H9 (cell line): ENCODE data around the gene PARP9. TPM values are rescaled to one million over a fixed set of nuclear protein-coding genes. Genes with fewer than 3 reads are reported as not detected.

Experiments used
- DNase-seq: peaks from one replicate; pipeline ENCODE4 v3.0.0-alpha.2; 2017
- H2AFZ ChIP-seq: one replicate; pipeline ENCODE4 v1.6.1; 2013; ENCODE audit warnings: mild to moderate bottlenecking, low read length, control low read depth, moderate library complexity
- H2AK5ac ChIP-seq: 2 replicates; pipeline ENCODE4 v1.6.1; 2013; ENCODE audit warnings: low read length, control low read depth, mixed read lengths; ENCODE audit not compliant: insufficient read length
- H2BK120ac ChIP-seq: one replicate; pipeline ENCODE4 v1.6.1; 2013; ENCODE audit warnings: low read depth, mild to moderate bottlenecking, low read length, control low read depth, inconsistent platforms; ENCODE audit not compliant: poor library complexity, severe bottlenecking
- H2BK12ac ChIP-seq: 2 replicates; pipeline ENCODE4 v1.6.1; 2013; ENCODE audit warnings: low read length, control low read depth, mixed read lengths, low read depth; ENCODE audit not compliant: insufficient read length
- H2BK15ac ChIP-seq: 2 replicates; pipeline ENCODE4 v1.6.1; 2013; ENCODE audit warnings: low read depth, low read length, control low read depth
- H2BK20ac ChIP-seq: one replicate; pipeline ENCODE4 v1.6.1; 2013; ENCODE audit warnings: low read depth, mild to moderate bottlenecking, low read length, control low read depth, inconsistent platforms; ENCODE audit not compliant: poor library complexity, severe bottlenecking
- H2BK5ac ChIP-seq: 2 replicates; pipeline ENCODE4 v1.6.1; 2013; ENCODE audit warnings: low read length, control low read depth, mixed read lengths; ENCODE audit not compliant: insufficient read length
- H3K14ac ChIP-seq: 2 replicates; pipeline ENCODE4 v1.6.1; 2013; ENCODE audit warnings: low read length, control low read depth; ENCODE audit not compliant: insufficient read depth
- H3K18ac ChIP-seq: 2 replicates; pipeline ENCODE4 v1.6.1; 2013; ENCODE audit warnings: low read depth, mild to moderate bottlenecking, mixed read lengths, low read length, control low read depth; ENCODE audit not compliant: insufficient read length
- H3K23ac ChIP-seq: 2 replicates; pipeline ENCODE4 v1.6.1; 2013; ENCODE audit warnings: low read length, control low read depth, mixed read lengths, low read depth; ENCODE audit not compliant: insufficient read length
- H3K23me2 ChIP-seq: 2 replicates; pipeline ENCODE4 v1.6.1; 2013; ENCODE audit warnings: low read depth, mild to moderate bottlenecking, mixed read lengths, low read length, control low read depth; ENCODE audit not compliant: insufficient read length, poor library complexity, severe bottlenecking
- H3K27ac ChIP-seq: 2 replicates; pipeline ENCODE4 v1.5.1; 2013; ENCODE audit warnings: low read length, control low read depth, mixed read lengths, low read depth; ENCODE audit not compliant: insufficient read length
- H3K27me3 ChIP-seq: 2 replicates; pipeline ENCODE4 v1.6.1; 2013; ENCODE audit warnings: low read length, control low read depth, inconsistent platforms; ENCODE audit not compliant: insufficient read depth
- H3K4ac ChIP-seq: 2 replicates; pipeline ENCODE4 v1.6.1; 2013; ENCODE audit warnings: low read depth, mild to moderate bottlenecking, control low read depth, inconsistent platforms, low read length, moderate library complexity
- H3K4me1 ChIP-seq: 2 replicates; pipeline ENCODE4 v1.6.1; 2013; ENCODE audit warnings: low read length, control low read depth, inconsistent platforms; ENCODE audit not compliant: insufficient read depth
- H3K4me2 ChIP-seq: 2 replicates; pipeline ENCODE4 v1.6.1; 2013; ENCODE audit warnings: low read length, control low read depth, mixed read lengths; ENCODE audit not compliant: insufficient read length, insufficient read depth
- H3K56ac ChIP-seq: 2 replicates; pipeline ENCODE4 v1.6.1; 2013; ENCODE audit warnings: low read depth, mild to moderate bottlenecking, mixed read lengths, low read length, control low read depth; ENCODE audit not compliant: insufficient read length
- H3K79me1 ChIP-seq: 2 replicates; pipeline ENCODE4 v1.6.1; 2013; ENCODE audit warnings: low read depth, mild to moderate bottlenecking, moderate library complexity, low read length, control low read depth, inconsistent platforms; ENCODE audit not compliant: insufficient read depth, poor library complexity, severe bottlenecking
- H3K79me2 ChIP-seq: 2 replicates; pipeline ENCODE4 v1.6.1; 2013; ENCODE audit warnings: low read length, control low read depth, inconsistent platforms; ENCODE audit not compliant: insufficient read depth
- H3K9ac ChIP-seq: 2 replicates; pipeline ENCODE4 v1.6.1; 2013; ENCODE audit warnings: low read length, control low read depth, mixed read lengths; ENCODE audit not compliant: insufficient read length; ENCODE audit errors: extremely low read depth
- H3K9me3 ChIP-seq: one replicate; pipeline ENCODE4 v1.6.1; 2013; ENCODE audit warnings: low read depth, low read length, inconsistent platforms; ENCODE audit not compliant: control insufficient read depth
- H3T11ph ChIP-seq: one replicate; pipeline ENCODE4 v1.6.1; 2013; ENCODE audit warnings: mild to moderate bottlenecking, low read length, control low read depth, inconsistent platforms
- H4K20me1 ChIP-seq: one replicate; pipeline ENCODE4 v1.6.1; 2013; ENCODE audit not compliant: control insufficient read depth, insufficient read length, insufficient read depth
- H4K5ac ChIP-seq: 2 replicates; pipeline ENCODE4 v1.6.1; 2013; ENCODE audit warnings: low read depth, mild to moderate bottlenecking, mixed read lengths, low read length, control low read depth; ENCODE audit not compliant: insufficient read length
- H4K8ac ChIP-seq: replicated peaks from 2 replicates; pipeline ENCODE4 v1.6.1; 2013; ENCODE audit warnings: low read length, control low read depth, mixed read lengths, low read depth; ENCODE audit not compliant: insufficient read length
- H4K91ac ChIP-seq: 2 replicates; pipeline ENCODE4 v1.6.1; 2013; ENCODE audit warnings: low read depth, mild to moderate bottlenecking, moderate library complexity, mixed read lengths, low read length, control low read depth; ENCODE audit not compliant: insufficient read length
- H3K27ac Mint-ChIP-seq, 3 experiments: 2 replicates in 2 of 3; 3 replicates in 1 of 3; pipeline ENCODE4 v1.8.0; 2020 to 2021; ENCODE audit warnings: mixed read lengths in 3 of 3, mild to moderate bottlenecking in 1 of 3, moderate library complexity in 1 of 3
- H3K27me3 Mint-ChIP-seq: 2 replicates; pipeline ENCODE4 v1.8.0; 2021; ENCODE audit warnings: low read depth, mild to moderate bottlenecking, moderate library complexity, mixed read lengths
- H3K36me3 Mint-ChIP-seq, 3 experiments: 2 replicates in 2 of 3; 3 replicates in 1 of 3; pipeline ENCODE4 v1.8.0; 2020 to 2021; ENCODE audit warnings: low read depth in 3 of 3, mixed read lengths in 3 of 3; ENCODE audit not compliant: insufficient read depth in 1 of 3
- H3K4me1 Mint-ChIP-seq, 2 experiments: 2 replicates each; pipeline ENCODE4 v1.8.0; 2020; ENCODE audit warnings: mixed read lengths in 2 of 2
- H3K4me3 Mint-ChIP-seq, 2 experiments: 2 replicates in 1 of 2; 3 replicates in 1 of 2; pipeline ENCODE4 v1.8.0; 2020 to 2021; ENCODE audit warnings: mild to moderate bottlenecking in 2 of 2, mixed read lengths in 2 of 2, moderate library complexity in 1 of 2
- H3K9me3 Mint-ChIP-seq, 2 experiments: 2 replicates in 1 of 2; 3 replicates in 1 of 2; pipeline ENCODE4 v1.8.0; 2020; ENCODE audit warnings: mild to moderate bottlenecking in 2 of 2, mixed read lengths in 2 of 2, moderate library complexity in 1 of 2
- WGBS: extraction: QIAGEN DNeasy Blood & Tissue Kit; methylation state at CpG from one replicate; pipeline ENCODE4 v1.1.7; 2013; ENCODE audit warnings: missing lambda C conversion rate, low lambda C conversion rate, mixed read lengths; ENCODE audit not compliant: insufficient read length; ENCODE audit errors: extremely low coverage; 5-methylcytosine and 5-hydroxymethylcytosine counted together
- total RNA-seq: library from RNA; stranded (reverse); gene quantifications from 2 replicates; pipeline ENCODE4 v1.2.1, GENCODE V29; 2021
- TF ChIP-seq, protein P1 (sequence below): fragments of 200-600 bp; sonication (generic); conservative IDR thresholded peaks from 3 replicates; pipeline ENCODE4 v1.8.0; 2021; ENCODE audit warnings: antibody characterized with exemption, mild to moderate bottlenecking

The PARP9 gene
- total RNA-seq, 1 experiment from 2014 or later, result 3.4 TPM

GRCh38 chr3:122535964-122536631, 28.0 kb downstream of the PARP9 start:
- H3K36me3 Mint-ChIP-seq, result no peaks in the 10 kb centered on the region; a peak in 1 of 7 replicates
- Histone ChIP-seq H3K23ac (no peak overlapping the region), H4K20me1 (no peaks in the 10 kb centered on the region), H4K91ac (no peak overlapping the region), H3K27me3 (no peaks in the 10 kb centered on the region), H2AK5ac (no peak overlapping the region), H2BK5ac (no peak overlapping the region), H3K9ac (no peak overlapping the region), H2BK12ac (no peak overlapping the region), H3K4me2 (no peak overlapping the region), H3K4ac (no peak overlapping the region), H3K23me2 (no peaks in the 10 kb centered on the region), H3K4me1 (peaks cover 3% of the 10 kb centered on the region; the same call in 1 of the 2 replicates), H3T11ph (no peak overlapping the region), H4K8ac (no peak overlapping the region), H3K27ac (no peak overlapping the region), H2BK120ac (no peak overlapping the region), H3K79me1 (no peaks in the 10 kb centered on the region), H3K9me3 (no peaks in the 10 kb centered on the region), H4K5ac (no peak overlapping the region), H3K18ac (no peak overlapping the region), H2BK15ac (no peak overlapping the region), H2AFZ (no peak overlapping the region), H2BK20ac (no peak overlapping the region), H3K79me2 (no peaks in the 10 kb centered on the region), H3K56ac (no peak overlapping the region), H3K14ac (no peak overlapping the region)
- no CpG with 5 or more reads among the region's 6 CpGs for WGBS
- H3K27me3 Mint-ChIP-seq, result no peaks in the 10 kb centered on the region
- H3K27ac Mint-ChIP-seq, result peak overlapping the region in 1 of 3 experiments; percentile 75; a peak in 3 of 7 replicates
- TF ChIP-seq, protein P1, sequence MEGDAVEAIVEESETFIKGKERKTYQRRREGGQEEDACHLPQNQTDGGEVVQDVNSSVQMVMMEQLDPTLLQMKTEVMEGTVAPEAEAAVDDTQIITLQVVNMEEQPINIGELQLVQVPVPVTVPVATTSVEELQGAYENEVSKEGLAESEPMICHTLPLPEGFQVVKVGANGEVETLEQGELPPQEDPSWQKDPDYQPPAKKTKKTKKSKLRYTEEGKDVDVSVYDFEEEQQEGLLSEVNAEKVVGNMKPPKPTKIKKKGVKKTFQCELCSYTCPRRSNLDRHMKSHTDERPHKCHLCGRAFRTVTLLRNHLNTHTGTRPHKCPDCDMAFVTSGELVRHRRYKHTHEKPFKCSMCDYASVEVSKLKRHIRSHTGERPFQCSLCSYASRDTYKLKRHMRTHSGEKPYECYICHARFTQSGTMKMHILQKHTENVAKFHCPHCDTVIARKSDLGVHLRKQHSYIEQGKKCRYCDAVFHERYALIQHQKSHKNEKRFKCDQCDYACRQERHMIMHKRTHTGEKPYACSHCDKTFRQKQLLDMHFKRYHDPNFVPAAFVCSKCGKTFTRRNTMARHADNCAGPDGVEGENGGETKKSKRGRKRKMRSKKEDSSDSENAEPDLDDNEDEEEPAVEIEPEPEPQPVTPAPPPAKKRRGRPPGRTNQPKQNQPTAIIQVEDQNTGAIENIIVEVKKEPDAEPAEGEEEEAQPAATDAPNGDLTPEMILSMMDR, result no peak
- H3K9me3 Mint-ChIP-seq, result no peaks in the 10 kb centered on the region
- peaks cover 28 to 29% of the 10 kb centered on the region in 2 experiments for H3K4me1 Mint-ChIP-seq
- no peak for DNase-seq
- peak overlapping the region; percentile 13 to 47; a peak in 2 of 5 replicates for H3K4me3 Mint-ChIP-seq
